HepG2 (cell line): Measurements from ENCODE around the gene CABLES2. TPM values are rescaled to one million over a fixed set of nuclear protein-coding genes. Genes with fewer than 3 reads are reported as not detected.

Source experiments
- CREM ChIP-seq, 2 experiments: sonication (generic) in 1 of 2; formaldehyde crosslinking in 1 of 2; IDR thresholded peaks; 2 replicates each; pipeline versions ENCODE4 v1.4.0 to v1.6.1; 2016 to 2020; ENCODE audit warnings: antibody characterized with exemption in 1 of 2, mild to moderate bottlenecking in 1 of 2, missing genetic modification reagents in 1 of 2
- HNF4G ChIP-seq, 2 experiments: sonication (generic) in 1 of 2; formaldehyde crosslinking in 1 of 2; IDR thresholded peaks; 2 replicates each; pipeline versions ENCODE4 v1.4.0 to v1.6.1; 2011 to 2020; ENCODE audit warnings: borderline replicate concordance in 2 of 2, low read depth in 2 of 2, mild to moderate bottlenecking in 2 of 2, low read length in 1 of 2, missing genetic modification reagents in 1 of 2, moderate library complexity in 1 of 2
- NCOR1 ChIP-seq: fragments of 200-600 bp; sonication (generic); IDR thresholded peaks from 2 replicates; pipeline ENCODE4 v1.7.0; 2017; ENCODE audit warnings: antibody characterized with exemption, low read length, borderline replicate concordance
- RBM22 ChIP-seq: fragments of 200-400 bp; formaldehyde crosslinking; optimal IDR thresholded peaks from 2 replicates; pipeline ENCODE3; 2017; ENCODE audit warnings: mild to moderate bottlenecking, low read length, moderate library complexity
- SIN3A ChIP-seq: IDR thresholded peaks from 2 replicates; pipeline ENCODE4 v1.6.1; 2011; ENCODE audit warnings: low read depth, mild to moderate bottlenecking, control low read depth, low read length, borderline replicate concordance
- SOX13 ChIP-seq, 3 experiments: fragments of 450-650 bp in 1 of 3; sonication (generic) in 1 of 3; formaldehyde crosslinking in 1 of 3; IDR thresholded peaks in 2 of 3; conservative IDR thresholded peaks in 1 of 3; 2 replicates each; pipeline versions ENCODE4 v1.5.0 to v1.6.1; 2016 to 2020; ENCODE audit warnings: antibody characterized with exemption in 1 of 3, mild to moderate bottlenecking in 1 of 3, missing compliant biosample characterization in 1 of 3, missing genetic modification reagents in 1 of 3, moderate library complexity in 1 of 3
- ZMYM4 ChIP-seq: sonication (generic); formaldehyde crosslinking; IDR thresholded peaks from 2 replicates; pipeline ENCODE4 v1.8.1; 2023; ENCODE audit warnings: mild to moderate bottlenecking, missing genetic modification reagents
- ZNF432 ChIP-seq: sonication (generic); formaldehyde crosslinking; IDR thresholded peaks from 2 replicates; pipeline ENCODE4 v1.5.0; 2020; ENCODE audit warnings: missing genetic modification reagents, mild to moderate bottlenecking, borderline replicate concordance
- ZNF569 ChIP-seq: sonication (generic); formaldehyde crosslinking; IDR thresholded peaks from 2 replicates; pipeline ENCODE4 v1.5.0; 2020; ENCODE audit warnings: mild to moderate bottlenecking, missing genetic modification reagents, moderate library complexity, borderline replicate concordance
- ZNF616 ChIP-seq: sonication (generic); formaldehyde crosslinking; IDR thresholded peaks from 2 replicates; pipeline ENCODE4 v1.5.0; 2020; ENCODE audit warnings: low read depth, mild to moderate bottlenecking, missing genetic modification reagents
- ZNF619 ChIP-seq: sonication (generic); formaldehyde crosslinking; IDR thresholded peaks from 2 replicates; pipeline ENCODE4 v1.4.0; 2020; ENCODE audit warnings: mild to moderate bottlenecking, missing genetic modification reagents
- polyA plus RNA-seq, 8 experiments: library from polyadenylated mRNA; depleted of rRNA in 3 of 8; stranded (reverse) in 7 of 8; unstranded in 1 of 8; fragments of >200 nt; fragmentation: Illumina TruSeq in 4 of 8; extraction: Trizol in 4 of 8; gene quantifications; 2 replicates each; pipeline versions ENCODE4 v1.2.1 to v1.2.3, GENCODE V29; 2011 to 2016; ENCODE audit warnings: low read depth in 4 of 8, missing spikeins in 1 of 8, mixed read lengths in 1 of 8; ENCODE audit not compliant: insufficient read depth in 1 of 8
- total RNA-seq, 5 experiments: library from RNA; depleted of rRNA; stranded (reverse); fragments of >200 nt; fragmentation: Illumina TruSeq; extraction: Trizol; gene quantifications; 2 replicates each; pipeline ENCODE4 v1.2.3, GENCODE V29; 2016; ENCODE audit warnings: low read depth in 1 of 5
- TF ChIP-seq, protein P1 (sequence below): IDR thresholded peaks from 2 replicates; pipeline ENCODE4 v1.6.1; 2016; ENCODE audit warnings: low read depth
- TF ChIP-seq, protein P2 (sequence below): sonication (generic); formaldehyde crosslinking; IDR thresholded peaks from 2 replicates; pipeline ENCODE4 v1.4.0; 2020; ENCODE audit warnings: missing genetic modification reagents
- TF ChIP-seq, protein P3 (sequence below): IDR thresholded peaks from 2 replicates; pipeline ENCODE4 v1.6.1; 2012; ENCODE audit warnings: low read depth, low read length, improper control_type of control experiment

The CABLES2 gene
- total and polyA plus RNA-seq, 2 of the 13 experiments (the other 11 are each of a cell fraction or from before 2014, with no cell fraction given) = 5.2 to 9.7 TPM

DNA sequence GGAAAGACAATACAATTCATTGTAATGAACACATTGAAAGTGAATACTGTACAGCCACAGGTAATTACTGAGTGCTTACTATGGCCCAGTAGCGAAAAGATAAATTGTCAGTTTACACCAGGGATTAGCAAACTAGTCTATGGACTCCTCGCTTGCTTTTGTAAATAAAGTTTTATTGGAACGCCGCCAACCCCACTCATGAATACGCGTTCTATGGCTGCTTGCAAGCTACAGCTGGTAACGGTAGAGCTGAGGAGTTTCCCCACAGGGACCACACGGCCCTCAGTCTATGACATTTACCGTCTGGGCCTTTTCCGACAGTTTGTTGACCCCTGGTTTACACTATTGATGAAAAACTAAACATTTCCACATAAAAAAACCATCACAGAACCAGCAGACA, 64.2 kb downstream of the CABLES2 start (continued):
- TF ChIP-seq, protein P1, sequence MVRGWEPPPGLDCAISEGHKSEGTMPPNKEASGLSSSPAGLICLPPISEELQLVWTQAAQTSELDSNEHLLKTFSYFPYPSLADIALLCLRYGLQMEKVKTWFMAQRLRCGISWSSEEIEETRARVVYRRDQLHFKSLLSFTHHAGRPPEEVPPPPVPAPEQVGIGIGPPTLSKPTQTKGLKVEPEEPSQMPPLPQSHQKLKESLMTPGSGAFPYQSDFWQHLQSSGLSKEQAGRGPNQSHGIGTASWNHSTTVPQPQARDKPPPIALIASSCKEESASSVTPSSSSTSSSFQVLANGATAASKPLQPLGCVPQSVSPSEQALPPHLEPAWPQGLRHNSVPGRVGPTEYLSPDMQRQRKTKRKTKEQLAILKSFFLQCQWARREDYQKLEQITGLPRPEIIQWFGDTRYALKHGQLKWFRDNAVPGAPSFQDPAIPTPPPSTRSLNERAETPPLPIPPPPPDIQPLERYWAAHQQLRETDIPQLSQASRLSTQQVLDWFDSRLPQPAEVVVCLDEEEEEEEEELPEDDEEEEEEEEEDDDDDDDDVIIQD (CRISPR knock-in tag) = peak; percentile 63; the same call in 1 of the 2 replicates
- TF ChIP-seq HNF4G (IDR thresholded peaks at IDR 0.05; ENCODE audit: borderline replicate concordance, low read depth, low read length) (0 out of 2 replicates have a peak, but pooled peaks have one; percentile 33), HNF4G (CRISPR knock-in tag; IDR thresholded peaks at IDR 0.05; ENCODE audit: borderline replicate concordance, low read depth) (no peak), SOX13 (IDR thresholded peaks at IDR 0.05) (no peak), SOX13 (CRISPR knock-in tag; conservative IDR thresholded peaks at IDR 0.05 in 1 of 2, IDR thresholded peaks at IDR 0.05 in 1 of 2) (peak in 1 of 2 experiments; percentile 48; a peak in 2 of 4 replicates), NCOR1 (peak; percentile 71; the same call in 1 of the 2 replicates), ZMYM4 (CRISPR knock-in tag) (peak; percentile 51; the same call in 1 of the 2 replicates), SIN3A (0 out of 2 replicates have a peak, but pooled peaks have one; percentile 37), RBM22 (peak; percentile 73), ZNF432 (CRISPR knock-in tag) (no peak), ZNF619 (CRISPR knock-in tag) (no peak), ZNF616 (no peak), ZNF569 (CRISPR knock-in tag) (0 out of 2 replicates have a peak, but pooled peaks have one; percentile 39), CREM (IDR thresholded peaks at IDR 0.05) (peak; percentile 29; the same call in 1 of the 2 replicates), CREM (CRISPR knock-in tag; IDR thresholded peaks at IDR 0.05) (no peak)
- TF ChIP-seq, protein P2, sequence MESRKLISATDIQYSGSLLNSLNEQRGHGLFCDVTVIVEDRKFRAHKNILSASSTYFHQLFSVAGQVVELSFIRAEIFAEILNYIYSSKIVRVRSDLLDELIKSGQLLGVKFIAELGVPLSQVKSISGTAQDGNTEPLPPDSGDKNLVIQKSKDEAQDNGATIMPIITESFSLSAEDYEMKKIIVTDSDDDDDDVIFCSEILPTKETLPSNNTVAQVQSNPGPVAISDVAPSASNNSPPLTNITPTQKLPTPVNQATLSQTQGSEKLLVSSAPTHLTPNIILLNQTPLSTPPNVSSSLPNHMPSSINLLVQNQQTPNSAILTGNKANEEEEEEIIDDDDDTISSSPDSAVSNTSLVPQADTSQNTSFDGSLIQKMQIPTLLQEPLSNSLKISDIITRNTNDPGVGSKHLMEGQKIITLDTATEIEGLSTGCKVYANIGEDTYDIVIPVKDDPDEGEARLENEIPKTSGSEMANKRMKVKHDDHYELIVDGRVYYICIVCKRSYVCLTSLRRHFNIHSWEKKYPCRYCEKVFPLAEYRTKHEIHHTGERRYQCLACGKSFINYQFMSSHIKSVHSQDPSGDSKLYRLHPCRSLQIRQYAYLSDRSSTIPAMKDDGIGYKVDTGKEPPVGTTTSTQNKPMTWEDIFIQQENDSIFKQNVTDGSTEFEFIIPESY (CRISPR knock-in tag) = peak; percentile 95
- TF ChIP-seq, protein P3, sequence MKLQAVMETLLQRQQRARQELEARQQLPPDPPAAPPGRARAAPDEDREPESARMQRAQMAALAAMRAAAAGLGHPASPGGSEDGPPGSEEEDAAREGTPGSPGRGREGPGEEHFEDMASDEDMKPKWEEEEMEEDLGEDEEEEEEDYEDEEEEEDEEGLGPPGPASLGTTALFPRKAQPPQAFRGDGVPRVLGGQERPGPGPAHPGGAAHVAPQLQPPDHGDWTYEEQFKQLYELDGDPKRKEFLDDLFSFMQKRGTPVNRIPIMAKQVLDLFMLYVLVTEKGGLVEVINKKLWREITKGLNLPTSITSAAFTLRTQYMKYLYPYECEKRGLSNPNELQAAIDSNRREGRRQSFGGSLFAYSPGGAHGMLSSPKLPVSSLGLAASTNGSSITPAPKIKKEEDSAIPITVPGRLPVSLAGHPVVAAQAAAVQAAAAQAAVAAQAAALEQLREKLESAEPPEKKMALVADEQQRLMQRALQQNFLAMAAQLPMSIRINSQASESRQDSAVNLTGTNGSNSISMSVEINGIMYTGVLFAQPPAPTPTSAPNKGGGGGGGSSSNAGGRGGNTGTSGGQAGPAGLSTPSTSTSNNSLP = 0 out of 2 replicates have a peak, but pooled peaks have one; percentile 40
